T47D (cell line): ENCODE measurements around the gene NCEH1.
A peak's percentile ranks its signal among the peaks of the same experiment; 100 is the strongest.
"Not testable (repeated sequence)": the region's sequence is repeated elsewhere in the genome, so short reads cannot be mapped to it uniquely, and the experiment has no call there.

Experiments used
- DNase-seq, 2 experiments: peaks; one replicate each; pipeline versions ENCODE4 v3.0.0 to v3.0.0-alpha.2; 2011 to 2012; ENCODE audit warnings: low read depth in 1 of 2, low spot score in 1 of 2
- JUND ChIP-seq: IDR thresholded peaks from 2 replicates; pipeline ENCODE4 v1.6.1; 2012; ENCODE audit warnings: low read depth
- in situ Hi-C: cut with HindIII; loops from 2 replicates; pipeline ENCODE4 v1.10.0; 2016; ENCODE audit warnings: low sequenced_read_pairs, low pct_unique_long_range_greater_than_20kb

The NCEH1 gene

DNA sequence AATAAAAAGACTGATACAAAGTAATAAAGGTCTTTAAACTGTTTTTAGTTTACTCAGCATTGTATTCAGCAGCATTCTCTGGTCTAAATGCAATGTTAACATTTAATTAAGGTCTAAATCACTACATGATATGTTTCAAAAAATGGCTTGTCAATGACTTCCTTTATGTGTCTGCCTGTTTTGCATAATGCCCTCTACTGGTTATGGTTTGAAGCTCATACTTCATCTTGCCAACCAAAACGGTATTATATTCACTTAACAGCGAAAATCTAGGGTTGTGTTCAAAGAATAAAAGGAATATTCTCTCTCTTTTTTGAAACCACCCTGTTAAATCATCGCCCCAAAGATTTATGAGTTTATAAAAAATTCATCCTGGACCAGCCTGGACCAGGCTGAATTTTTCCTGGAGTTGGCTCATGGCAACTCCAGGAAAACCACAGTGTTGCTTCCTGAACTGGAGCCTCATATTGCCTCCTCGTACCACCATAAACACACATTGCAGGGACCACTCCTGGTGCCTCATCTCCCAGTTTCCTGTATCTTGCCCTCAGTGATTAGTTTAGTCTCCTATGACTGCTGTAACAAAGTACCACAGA, 6.7 kb upstream of the NCEH1 start:
- in situ Hi-C loops = no loop called here
- TF ChIP-seq JUND = no peak
- peak in 1 of 2 experiments; percentile 57 for DNase-seq

- no peak for DNase-seq
- in situ Hi-C loops = no loop called here
- TF ChIP-seq JUND = no peak
Observed at GRCh38 chr3:172716476-172716875, 5.6 kb upstream of the NCEH1 start.

DNA sequence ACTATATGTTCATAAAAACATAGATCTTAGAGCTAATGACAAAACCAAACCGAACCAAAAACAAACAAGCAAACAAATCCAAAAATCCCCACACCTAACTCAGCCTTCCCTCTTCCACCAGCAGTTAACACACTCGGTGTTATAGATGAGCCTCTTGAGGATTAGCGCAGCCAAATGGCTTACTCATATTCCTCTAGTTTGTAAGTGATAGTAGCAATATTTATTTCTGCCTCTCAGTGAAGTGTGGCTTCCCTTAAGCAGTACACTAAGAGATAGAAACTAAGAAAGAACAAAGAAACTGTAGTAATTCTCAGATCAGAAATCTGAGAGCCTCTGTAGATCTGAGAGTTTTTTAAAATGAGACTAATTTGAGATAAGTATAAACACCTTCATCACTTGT, 2.4 kb upstream of the NCEH1 start:
- in situ Hi-C loops = no loop called here

GRCh38 chr3:172711454-172711795, 558 bp upstream of the NCEH1 start:
- DNase-seq = no peak
- in situ Hi-C loops = no loop called here
- no peak for TF ChIP-seq JUND

More for the DNA sequence above, 2.4 kb upstream of the NCEH1 start:
- no peak for TF ChIP-seq JUND
- no peak for DNase-seq

- in situ Hi-C loops = no loop called here
- DNase-seq = peak; percentile 56 to 68
- no peak for TF ChIP-seq JUND
Observed at GRCh38 chr3:172709774-172710663, 848 bp downstream of the NCEH1 start.

GRCh38 chr3:172708921-172709773, 1.7 kb downstream of the NCEH1 start:
- DNase-seq = no peak
- in situ Hi-C loops = no loop called here
- no peak for TF ChIP-seq JUND

DNA sequence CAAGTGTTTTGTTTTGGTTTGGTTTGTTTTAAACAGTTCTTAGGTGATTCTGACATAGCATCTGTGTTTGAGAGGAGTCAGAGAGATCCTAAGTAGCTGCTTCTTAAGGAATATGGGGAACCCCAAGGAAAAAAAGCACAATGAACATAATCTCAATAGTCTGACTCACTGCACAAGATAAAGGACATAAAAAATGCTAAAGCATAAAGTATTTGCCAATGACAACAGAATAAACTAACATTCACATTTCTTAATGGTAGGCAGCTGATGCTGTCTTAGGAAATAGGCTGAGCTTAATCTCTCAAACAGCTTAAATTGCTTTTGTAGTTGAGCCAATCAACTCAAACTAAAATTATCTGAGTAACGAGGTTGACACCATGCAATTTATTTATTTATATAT, 2.9 kb downstream of the NCEH1 start:
- in situ Hi-C loops = no loop called here
- TF ChIP-seq JUND = no peak
- DNase-seq = no peak

- no peak for DNase-seq
- no peak for TF ChIP-seq JUND
- in situ Hi-C loops = no loop called here
Observed at GRCh38 chr3:172707030-172707429, 3.8 kb downstream of the NCEH1 start.

GRCh38 chr3:172705170-172705569, 5.7 kb downstream of the NCEH1 start:
- in situ Hi-C loops = no loop called here
- no peak for TF ChIP-seq JUND
- no peak for DNase-seq

- no peak for DNase-seq
- no peak for TF ChIP-seq JUND
- in situ Hi-C loops = no loop called here
Observed at GRCh38 chr3:172704001-172704400, 6.9 kb downstream of the NCEH1 start.

GRCh38 chr3:172702731-172703130, 8.1 kb downstream of the NCEH1 start:
- in situ Hi-C loops, DNase-seq: not testable (repeated sequence)

- no peak for TF ChIP-seq JUND
- in situ Hi-C loops = no loop called here
- no peak for DNase-seq
Observed at GRCh38 chr3:172702256-172702655, 8.6 kb downstream of the NCEH1 start.

DNA sequence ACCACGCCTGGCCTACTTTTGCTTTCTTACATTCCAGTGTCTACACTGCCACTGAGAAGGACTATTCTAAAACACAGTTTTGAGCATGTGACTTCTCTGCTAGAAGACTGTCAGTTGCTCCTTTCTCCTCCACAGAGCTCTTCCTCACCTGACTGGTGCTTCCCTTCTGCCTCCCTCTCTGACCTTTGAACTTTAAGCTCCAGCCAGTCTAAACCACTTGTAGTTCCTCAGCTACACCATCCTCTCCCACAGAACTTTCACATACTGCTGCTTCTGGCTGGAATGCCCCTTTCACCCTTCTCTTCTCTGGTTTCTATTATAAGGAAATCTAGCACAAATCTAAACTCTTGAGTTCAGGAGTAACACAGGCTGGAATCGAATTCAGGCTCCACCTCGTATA, 9.1 kb downstream of the NCEH1 start:
- in situ Hi-C loops = no loop called here
- TF ChIP-seq JUND = no peak
- DNase-seq = no peak
